SK-N-SH (cell line): Measurements from ENCODE around the gene TBC1D8.

Experiments used
- ELF1 ChIP-seq: IDR thresholded peaks from 2 replicates; pipeline ENCODE4 v1.4.0; 2012
- FOXM1 ChIP-seq: IDR thresholded peaks from 2 replicates; pipeline ENCODE4 v1.4.0; 2012; ENCODE audit warnings: low read depth, mild to moderate bottlenecking
- JUND ChIP-seq: IDR thresholded peaks from 2 replicates; pipeline ENCODE4 v1.4.0; 2012
- PBX3 ChIP-seq: IDR thresholded peaks from 2 replicates; pipeline ENCODE4; 2012
- POLR2AphosphoS5 ChIP-seq: IDR thresholded peaks from 2 replicates; pipeline ENCODE4 v1.6.1; 2012; ENCODE audit warnings: low read depth, low read length
- RAD21 ChIP-seq: IDR thresholded peaks from 2 replicates; pipeline ENCODE4 v1.6.1; 2012; ENCODE audit warnings: mild to moderate bottlenecking, low read length
- TCF12 ChIP-seq: IDR thresholded peaks from 2 replicates; pipeline ENCODE4 v1.4.0; 2012
- TEAD4 ChIP-seq: IDR thresholded peaks from 2 replicates; pipeline ENCODE4 v1.4.0; 2012; ENCODE audit warnings: mild to moderate bottlenecking, borderline replicate concordance; ENCODE audit not compliant: insufficient read depth
- YY1 ChIP-seq: IDR thresholded peaks from 2 replicates; pipeline ENCODE4 v1.4.0; 2012; ENCODE audit warnings: low read depth, mild to moderate bottlenecking
- TF ChIP-seq, protein P1 (sequence below): IDR thresholded peaks from 2 replicates; pipeline ENCODE4 v1.4.0; 2012; ENCODE audit warnings: low read depth, borderline replicate concordance
- TF ChIP-seq, protein P2 (sequence below): fragments of 200-600 bp; sonication (generic); IDR thresholded peaks from 2 replicates; pipeline ENCODE4 v1.6.1; 2017; ENCODE audit warnings: antibody characterized with exemption, mild to moderate bottlenecking, moderate library complexity

- no peak for TF ChIP-seq PBX3
- TF ChIP-seq, protein P1, sequence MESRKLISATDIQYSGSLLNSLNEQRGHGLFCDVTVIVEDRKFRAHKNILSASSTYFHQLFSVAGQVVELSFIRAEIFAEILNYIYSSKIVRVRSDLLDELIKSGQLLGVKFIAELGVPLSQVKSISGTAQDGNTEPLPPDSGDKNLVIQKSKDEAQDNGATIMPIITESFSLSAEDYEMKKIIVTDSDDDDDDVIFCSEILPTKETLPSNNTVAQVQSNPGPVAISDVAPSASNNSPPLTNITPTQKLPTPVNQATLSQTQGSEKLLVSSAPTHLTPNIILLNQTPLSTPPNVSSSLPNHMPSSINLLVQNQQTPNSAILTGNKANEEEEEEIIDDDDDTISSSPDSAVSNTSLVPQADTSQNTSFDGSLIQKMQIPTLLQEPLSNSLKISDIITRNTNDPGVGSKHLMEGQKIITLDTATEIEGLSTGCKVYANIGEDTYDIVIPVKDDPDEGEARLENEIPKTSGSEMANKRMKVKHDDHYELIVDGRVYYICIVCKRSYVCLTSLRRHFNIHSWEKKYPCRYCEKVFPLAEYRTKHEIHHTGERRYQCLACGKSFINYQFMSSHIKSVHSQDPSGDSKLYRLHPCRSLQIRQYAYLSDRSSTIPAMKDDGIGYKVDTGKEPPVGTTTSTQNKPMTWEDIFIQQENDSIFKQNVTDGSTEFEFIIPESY, result no peak
- no peak for TF ChIP-seq TEAD4
- no peak for TF ChIP-seq FOXM1
- TF ChIP-seq, protein P2, sequence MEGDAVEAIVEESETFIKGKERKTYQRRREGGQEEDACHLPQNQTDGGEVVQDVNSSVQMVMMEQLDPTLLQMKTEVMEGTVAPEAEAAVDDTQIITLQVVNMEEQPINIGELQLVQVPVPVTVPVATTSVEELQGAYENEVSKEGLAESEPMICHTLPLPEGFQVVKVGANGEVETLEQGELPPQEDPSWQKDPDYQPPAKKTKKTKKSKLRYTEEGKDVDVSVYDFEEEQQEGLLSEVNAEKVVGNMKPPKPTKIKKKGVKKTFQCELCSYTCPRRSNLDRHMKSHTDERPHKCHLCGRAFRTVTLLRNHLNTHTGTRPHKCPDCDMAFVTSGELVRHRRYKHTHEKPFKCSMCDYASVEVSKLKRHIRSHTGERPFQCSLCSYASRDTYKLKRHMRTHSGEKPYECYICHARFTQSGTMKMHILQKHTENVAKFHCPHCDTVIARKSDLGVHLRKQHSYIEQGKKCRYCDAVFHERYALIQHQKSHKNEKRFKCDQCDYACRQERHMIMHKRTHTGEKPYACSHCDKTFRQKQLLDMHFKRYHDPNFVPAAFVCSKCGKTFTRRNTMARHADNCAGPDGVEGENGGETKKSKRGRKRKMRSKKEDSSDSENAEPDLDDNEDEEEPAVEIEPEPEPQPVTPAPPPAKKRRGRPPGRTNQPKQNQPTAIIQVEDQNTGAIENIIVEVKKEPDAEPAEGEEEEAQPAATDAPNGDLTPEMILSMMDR, result no peak
- TF ChIP-seq POLR2AphosphoS5, result no peak
- TF ChIP-seq JUND, result no peak
- no peak for TF ChIP-seq ELF1
- no peak for TF ChIP-seq YY1
- TF ChIP-seq RAD21, result no peak
- no peak for TF ChIP-seq TCF12
Observed at GRCh38 chr2:101115664-101116063, 35.5 kb downstream of the TBC1D8 start.
